Measurements from ENCODE around the gene SMC6.

The SMC6 gene

DNA sequence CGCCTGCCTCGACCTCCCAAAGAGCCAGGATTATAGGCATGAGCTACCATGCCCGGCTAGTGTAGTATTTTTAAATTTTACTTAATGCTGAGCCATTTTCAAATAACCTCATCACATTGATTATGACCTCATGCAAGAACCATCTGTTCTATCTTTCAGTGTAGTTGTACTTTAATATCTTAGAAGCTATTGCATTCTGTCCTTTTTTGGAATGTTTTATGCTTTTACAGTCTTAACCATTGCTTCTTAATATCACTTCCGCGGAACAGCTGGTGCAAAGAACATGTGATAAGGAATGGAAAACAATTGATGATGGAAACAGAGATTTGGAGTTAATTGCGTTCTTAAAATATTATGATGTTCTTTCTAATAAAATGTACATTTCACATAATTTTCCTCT, 3.1 kb upstream of the SMC6 start:
- no peak for TF ChIP-seq CTCF (IDR thresholded peaks at IDR 0.05; ENCODE audit: extremely low read depth, insufficient read depth, missing control alignments)
- in situ Hi-C loops (cut with MboI; ENCODE audit: low pct_unique_long_range_greater_than_20kb, low sequenced_read_pairs, unreplicated experiment), result no loop called here
- DNase-seq (ENCODE audit: low spot score), result no peak

GRCh38 chr2:17754773-17755425, 1.3 kb upstream of the SMC6 start:
- DNase-seq (ENCODE audit: low spot score), result no peak
- in situ Hi-C loops (cut with MboI; ENCODE audit: low pct_unique_long_range_greater_than_20kb, low sequenced_read_pairs, unreplicated experiment), result no loop called here
- no peak for TF ChIP-seq CTCF (IDR thresholded peaks at IDR 0.05; ENCODE audit: extremely low read depth, insufficient read depth, missing control alignments)

DNA sequence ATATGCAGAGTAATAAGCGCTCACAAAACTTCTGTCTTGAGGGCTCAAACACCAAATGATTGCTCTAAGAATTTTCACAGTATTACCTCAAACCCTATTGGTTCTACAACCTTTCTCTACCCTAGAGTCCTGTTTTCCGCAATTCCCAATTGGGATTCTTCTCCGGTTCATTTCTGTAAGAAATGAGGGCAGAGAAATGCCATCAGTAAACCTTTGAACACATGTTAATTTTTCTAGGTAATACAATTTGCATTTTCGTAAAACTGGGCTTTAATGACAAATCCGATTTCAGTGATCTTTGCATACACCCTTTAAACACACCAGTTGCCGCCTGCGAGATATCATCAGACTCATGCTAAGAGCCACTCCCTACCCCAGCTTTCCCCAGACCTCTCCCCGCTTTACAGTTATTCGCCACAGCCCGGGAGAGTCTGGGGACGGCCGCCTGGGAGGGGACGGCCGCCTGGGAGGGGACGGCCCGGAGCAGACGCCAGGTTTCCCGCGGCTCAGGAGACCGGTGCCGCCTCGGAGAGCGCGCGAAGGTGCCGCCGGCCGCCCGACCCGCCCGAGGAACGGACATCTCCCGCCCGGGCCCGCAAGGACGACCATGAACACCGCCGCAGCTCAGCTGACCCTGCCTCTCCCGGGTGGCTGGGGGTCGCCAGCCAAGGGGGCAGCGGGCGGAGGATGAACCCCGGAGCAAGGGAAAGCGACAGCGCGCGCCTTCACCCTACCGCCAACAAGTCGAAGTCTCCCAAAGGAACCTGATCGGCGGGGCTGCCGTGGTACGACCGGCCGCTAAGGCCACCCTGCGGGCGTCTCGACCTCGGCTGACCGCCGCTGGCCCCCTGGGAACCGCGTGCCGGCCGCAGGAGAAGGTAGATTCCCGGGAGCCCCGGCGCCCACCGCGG, 463 bp downstream of the SMC6 start:
- in situ Hi-C loops (cut with MboI; ENCODE audit: low pct_unique_long_range_greater_than_20kb, low sequenced_read_pairs, unreplicated experiment), result no loop called here
- DNase-seq (ENCODE audit: low spot score), result peak; percentile 48
- no peak for TF ChIP-seq CTCF (IDR thresholded peaks at IDR 0.05; ENCODE audit: extremely low read depth, insufficient read depth, missing control alignments)

- no peak for DNase-seq (ENCODE audit: low spot score)
- in situ Hi-C loops (cut with MboI; ENCODE audit: low pct_unique_long_range_greater_than_20kb, low sequenced_read_pairs, unreplicated experiment), result no loop called here
- TF ChIP-seq CTCF (IDR thresholded peaks at IDR 0.05; ENCODE audit: extremely low read depth, insufficient read depth, missing control alignments), result no peak
These were observed 1.4 kb downstream of the SMC6 start for GRCh38 chr2:17752246-17752645.

DNA sequence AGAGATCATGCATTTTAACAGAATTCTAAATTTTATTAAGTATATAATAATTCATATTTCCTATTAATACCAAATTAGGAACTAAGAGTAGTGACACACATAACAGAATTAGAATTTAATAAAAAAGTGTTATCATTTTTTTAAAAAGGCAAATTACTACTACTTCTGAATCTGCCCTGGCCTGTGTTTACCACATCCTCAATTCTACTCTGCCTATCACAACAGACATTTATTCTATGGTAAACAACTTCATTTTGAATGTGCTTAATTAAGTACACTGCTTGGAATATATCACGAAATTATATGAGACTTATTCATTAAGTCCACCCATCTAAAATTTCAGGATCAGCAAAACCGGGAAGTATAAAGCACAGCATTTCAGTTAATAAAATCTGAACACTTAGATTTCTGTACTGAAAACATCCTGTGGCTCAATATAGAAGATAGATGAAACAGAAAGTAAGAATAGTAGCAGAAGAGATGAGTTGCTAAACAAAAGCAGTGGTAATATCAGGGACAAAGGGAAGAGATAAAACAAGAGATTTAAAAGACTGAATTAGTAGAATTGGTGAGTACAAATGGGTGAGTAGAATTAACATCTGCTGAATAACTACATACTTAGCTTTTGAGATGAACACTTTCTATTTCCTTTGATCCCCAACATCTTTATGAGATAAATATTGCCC, 3.7 kb downstream of the SMC6 start:
- in situ Hi-C loops (cut with MboI; ENCODE audit: low pct_unique_long_range_greater_than_20kb, low sequenced_read_pairs, unreplicated experiment), result no loop called here
- DNase-seq (ENCODE audit: low spot score), result peak; percentile 34
- TF ChIP-seq CTCF (IDR thresholded peaks at IDR 0.05; ENCODE audit: extremely low read depth, insufficient read depth, missing control alignments), result no peak

DNA sequence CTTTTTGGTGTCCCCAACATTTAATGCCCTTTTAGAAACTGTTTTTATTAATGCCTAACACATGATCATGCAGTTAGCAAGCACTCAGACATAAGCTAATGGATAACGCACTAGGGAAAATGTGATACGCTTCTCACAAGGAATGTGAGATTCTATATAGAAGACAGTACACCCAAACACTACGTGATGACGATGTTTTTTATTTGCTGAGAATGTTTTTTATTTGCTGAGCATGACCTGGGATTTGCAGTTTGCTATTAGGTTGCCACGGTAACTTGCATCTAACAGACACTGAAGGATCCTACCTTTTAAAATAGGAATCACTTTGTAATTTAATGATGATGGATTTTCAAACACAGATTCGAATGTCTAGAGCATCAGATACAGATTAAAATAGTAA, 4.9 kb downstream of the SMC6 start:
- no peak for TF ChIP-seq CTCF (IDR thresholded peaks at IDR 0.05; ENCODE audit: extremely low read depth, insufficient read depth, missing control alignments)
- in situ Hi-C loops (cut with MboI; ENCODE audit: low pct_unique_long_range_greater_than_20kb, low sequenced_read_pairs, unreplicated experiment), result no loop called here
- DNase-seq (ENCODE audit: low spot score), result no peak

Data from GM13977 (cell line).